Measurements from ENCODE around the gene RAPGEF6.

GRCh38 chr5:131684051-131684450 is 49.0 kb upstream of the RAPGEF6 start:
- no peak for TF ChIP-seq POLR2A (IDR thresholded peaks at IDR 0.05; ENCODE audit: low read depth, low read length)
- no peak for TF ChIP-seq POLR2AphosphoS5 (IDR thresholded peaks at IDR 0.05; ENCODE audit: low read depth, low read length)

Measured in GM12892 (cell line).